OCI-LY3 (cell line): ENCODE data around the gene LOXL1.

Experiments used
- EZH2phosphoT487 ChIP-seq: fragments of 200-600 bp; shearing (Covaris generic); IDR thresholded peaks from 2 replicates; pipeline ENCODE4 v1.6.1; 2018; ENCODE audit warnings: antibody characterized with exemption, mixed run types, low read depth
- TF ChIP-seq, protein P1 (sequence below): fragments of 200-600, 300-600 bp; sonication (generic); IDR thresholded peaks from 2 replicates; pipeline ENCODE4 v1.5.1; 2014; ENCODE audit warnings: antibody characterized with exemption, low read length, low read depth

DNA sequence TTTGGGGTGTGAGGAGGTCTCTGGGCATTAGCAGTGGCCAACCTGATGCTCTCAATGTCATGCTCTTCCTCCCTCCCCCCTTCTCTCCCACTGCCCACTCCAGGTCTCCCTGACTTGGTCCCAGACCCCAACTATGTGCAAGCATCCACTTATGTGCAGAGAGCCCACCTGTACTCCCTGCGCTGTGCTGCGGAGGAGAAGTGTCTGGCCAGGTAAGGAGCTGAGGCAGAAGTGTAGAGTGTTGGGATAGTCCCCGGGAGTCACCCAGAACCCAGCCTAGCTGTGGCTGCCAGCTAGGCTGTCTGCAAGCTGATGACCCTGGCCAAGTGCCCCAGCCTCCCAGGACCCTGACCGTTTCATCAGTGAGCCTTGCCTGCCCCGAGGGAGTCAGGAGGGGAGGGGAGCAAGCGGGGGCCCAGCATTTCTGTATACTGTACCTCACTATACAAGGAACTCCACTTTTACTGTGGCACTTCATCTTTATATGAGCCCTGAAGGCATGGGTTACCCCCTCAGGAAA, 16.5 kb downstream of the LOXL1 start:
- TF ChIP-seq, protein P1, sequence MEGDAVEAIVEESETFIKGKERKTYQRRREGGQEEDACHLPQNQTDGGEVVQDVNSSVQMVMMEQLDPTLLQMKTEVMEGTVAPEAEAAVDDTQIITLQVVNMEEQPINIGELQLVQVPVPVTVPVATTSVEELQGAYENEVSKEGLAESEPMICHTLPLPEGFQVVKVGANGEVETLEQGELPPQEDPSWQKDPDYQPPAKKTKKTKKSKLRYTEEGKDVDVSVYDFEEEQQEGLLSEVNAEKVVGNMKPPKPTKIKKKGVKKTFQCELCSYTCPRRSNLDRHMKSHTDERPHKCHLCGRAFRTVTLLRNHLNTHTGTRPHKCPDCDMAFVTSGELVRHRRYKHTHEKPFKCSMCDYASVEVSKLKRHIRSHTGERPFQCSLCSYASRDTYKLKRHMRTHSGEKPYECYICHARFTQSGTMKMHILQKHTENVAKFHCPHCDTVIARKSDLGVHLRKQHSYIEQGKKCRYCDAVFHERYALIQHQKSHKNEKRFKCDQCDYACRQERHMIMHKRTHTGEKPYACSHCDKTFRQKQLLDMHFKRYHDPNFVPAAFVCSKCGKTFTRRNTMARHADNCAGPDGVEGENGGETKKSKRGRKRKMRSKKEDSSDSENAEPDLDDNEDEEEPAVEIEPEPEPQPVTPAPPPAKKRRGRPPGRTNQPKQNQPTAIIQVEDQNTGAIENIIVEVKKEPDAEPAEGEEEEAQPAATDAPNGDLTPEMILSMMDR, result no peak
- TF ChIP-seq EZH2phosphoT487, result no peak
